Activated T-helper 2 cell treated with anti-CD3 and anti-CD28 coated beads, Interferon-gamma antibody, Interleukin-2, Interleukin-4, amounts not matched to agents 10 μg/mL and 5 μg/mL and 100 μg/mL, durations not matched to agents 14 hours and 24 hours and 36 hours (primary cell): ENCODE data around the gene PRKCZ. TPM values are rescaled to one million over a fixed set of nuclear protein-coding genes. Genes with fewer than 3 reads are reported as not detected.

Source experiments
- DNase-seq: peaks from one replicate; pipeline ENCODE4 v3.0.0; 2021; ENCODE audit warnings: low spot score
- H3K27ac Mint-ChIP-seq: one replicate; pipeline ENCODE4 v1.8.0; 2021; ENCODE audit warnings: mixed read lengths
- H3K27me3 Mint-ChIP-seq: one replicate; pipeline ENCODE4 v1.8.0; 2021; ENCODE audit warnings: low read depth, mixed read lengths
- H3K36me3 Mint-ChIP-seq: one replicate; pipeline ENCODE4 v1.8.0; 2021; ENCODE audit warnings: low read depth, mixed read lengths
- H3K4me1 Mint-ChIP-seq: one replicate; pipeline ENCODE4 v1.8.0; 2021; ENCODE audit warnings: low read depth, mixed read lengths
- H3K4me3 Mint-ChIP-seq: one replicate; pipeline ENCODE4 v1.8.0; 2021; ENCODE audit warnings: low read depth, mild to moderate bottlenecking, moderate library complexity, mixed read lengths
- H3K9me3 Mint-ChIP-seq: one replicate; pipeline ENCODE4 v1.8.0; 2021; ENCODE audit warnings: mixed read lengths
- intact Hi-C: fragments of 100-400 bp; cut with micrococcal nuclease; formaldehyde crosslinking; loops from one replicate; pipeline ENCODE4 v1.15.1; 2023
- total RNA-seq: library from RNA; stranded (reverse); gene quantifications from 2 replicates; pipeline ENCODE4 v1.2.3, GENCODE V29; 2022

PRKCZ gene
- total RNA-seq, 1 donor from 2014 or later, result 3.6 TPM

DNA sequence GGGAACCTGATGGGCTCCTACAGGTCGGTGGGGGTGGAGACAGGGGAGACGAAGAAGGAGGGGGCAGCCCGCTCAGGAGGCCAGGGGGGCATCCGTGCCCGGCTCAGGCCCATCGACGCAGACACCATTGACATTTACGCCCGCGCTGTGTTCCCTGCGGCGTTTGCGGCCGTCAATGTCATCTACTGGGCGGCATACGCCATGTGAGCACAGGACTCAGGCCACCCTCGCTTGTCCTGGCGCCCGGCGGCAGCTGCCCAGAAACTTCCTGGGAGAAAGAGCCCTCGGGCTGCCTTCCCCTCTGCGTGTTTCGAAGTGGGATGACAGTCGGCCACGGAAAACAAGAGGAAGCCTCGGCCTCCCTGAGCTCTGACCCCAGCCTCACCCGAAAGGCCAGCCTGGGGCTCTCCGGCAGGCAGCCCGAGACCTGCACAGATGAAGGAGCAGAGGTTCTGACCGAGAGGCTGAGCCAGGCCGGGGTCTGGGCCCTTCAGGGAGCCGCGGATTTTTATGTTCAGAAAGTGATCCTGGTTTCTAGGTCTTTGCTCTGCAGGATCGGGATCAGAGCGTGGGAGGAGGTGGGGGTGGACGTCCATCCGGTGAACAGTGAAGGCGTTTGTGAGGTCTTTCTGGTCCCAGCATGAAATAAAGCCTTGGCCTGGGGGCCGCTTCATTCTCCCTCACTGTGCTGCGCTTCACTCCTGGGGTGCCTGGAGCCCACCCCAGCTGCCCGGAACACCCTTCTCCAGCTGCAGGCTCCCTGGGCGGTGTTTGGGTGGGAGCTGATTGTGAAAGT is 19.9 kb upstream of the PRKCZ start:
- Mint-ChIP-seq H3K36me3 (no peaks in the 10 kb centered on the region), H3K4me3 (no peak overlapping the region), H3K27me3 (no peaks in the 10 kb centered on the region), H3K27ac (no peak overlapping the region), H3K9me3 (no peaks in the 10 kb centered on the region), H3K4me1 (no peaks in the 10 kb centered on the region)
- intact Hi-C loops, result no loop called here
- no peak for DNase-seq

DNA sequence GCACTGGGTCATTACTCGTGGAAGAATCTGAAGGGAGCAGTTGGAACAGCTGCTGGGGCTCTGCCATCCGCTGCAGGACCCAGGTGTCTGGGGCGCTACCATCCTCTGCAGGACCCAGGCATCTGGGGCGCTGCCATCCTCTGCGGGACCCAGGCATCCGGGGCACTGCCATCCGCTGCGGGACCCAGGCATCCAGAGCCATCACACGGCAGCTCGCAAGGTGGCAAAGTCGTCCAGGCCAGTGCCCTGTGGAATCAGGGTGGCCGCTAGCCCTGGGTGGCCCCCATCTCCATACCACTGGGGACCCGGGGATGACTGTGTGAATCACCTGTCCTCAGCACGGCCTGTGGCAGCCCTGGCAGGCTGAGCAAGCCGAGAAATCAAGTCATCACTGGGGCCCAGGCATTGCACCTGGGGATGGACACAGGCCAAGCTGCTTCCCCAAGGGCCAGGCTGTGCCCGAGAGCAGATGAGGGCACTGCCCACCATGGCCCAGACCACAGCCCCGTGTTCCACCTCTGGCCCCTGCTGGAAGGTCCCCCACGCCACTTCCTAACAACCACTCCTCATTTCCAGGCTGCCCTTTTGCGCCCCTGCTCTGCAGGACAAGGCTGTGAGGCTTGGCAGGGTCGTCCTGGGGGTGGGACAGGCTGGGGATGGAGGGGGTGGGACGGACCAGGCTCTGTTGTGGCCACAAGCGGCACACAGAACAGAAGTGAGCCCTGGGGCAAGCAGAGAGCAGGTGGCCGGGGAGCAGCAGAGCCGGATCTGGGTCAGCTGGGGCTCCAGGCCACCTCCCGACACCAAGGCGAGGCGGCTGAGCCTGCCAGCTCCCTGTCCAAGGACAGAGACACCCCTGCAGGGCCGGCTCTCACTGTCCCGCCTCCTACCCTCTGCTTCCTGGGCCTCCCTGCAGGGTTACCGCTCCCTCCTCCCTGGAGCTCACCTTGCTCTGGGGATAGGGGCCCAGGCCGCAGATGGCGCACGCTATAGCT is 18.4 kb upstream of the PRKCZ start:
- no peak overlapping the region for H3K27ac Mint-ChIP-seq
- H3K27me3 Mint-ChIP-seq, result no peaks in the 10 kb centered on the region
- no peaks in the 10 kb centered on the region for H3K9me3 Mint-ChIP-seq
- no peaks in the 10 kb centered on the region for H3K36me3 Mint-ChIP-seq
- no peak for DNase-seq
- H3K4me3 Mint-ChIP-seq, result no peak overlapping the region
- intact Hi-C loops, result no loop called here
- no peaks in the 10 kb centered on the region for H3K4me1 Mint-ChIP-seq

DNA sequence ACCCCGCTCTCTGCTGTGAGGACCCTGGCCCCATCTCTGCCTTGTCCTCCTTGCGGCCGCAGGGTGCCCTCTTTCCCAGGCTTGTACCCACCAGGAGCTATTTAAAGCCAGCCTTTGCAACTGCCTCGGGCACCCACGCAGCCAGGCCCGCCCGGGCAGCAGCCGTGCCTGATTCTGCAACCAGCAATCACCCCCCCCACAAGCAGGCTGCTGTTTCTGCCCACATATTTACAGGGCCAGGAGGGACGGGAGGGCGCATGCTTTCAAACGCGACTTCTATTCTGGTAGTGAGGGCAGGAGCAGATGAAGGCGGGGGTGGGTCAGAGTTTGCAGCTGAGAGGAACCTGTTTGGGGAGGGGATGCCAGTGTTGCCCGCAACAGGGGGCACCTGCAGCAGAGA is 17.5 kb upstream of the PRKCZ start:
- H3K4me3 Mint-ChIP-seq, result no peak overlapping the region
- no peaks in the 10 kb centered on the region for H3K9me3 Mint-ChIP-seq
- intact Hi-C loops, result no loop called here
- no peaks in the 10 kb centered on the region for H3K27me3 Mint-ChIP-seq
- no peak overlapping the region for H3K27ac Mint-ChIP-seq
- H3K4me1 Mint-ChIP-seq, result no peaks in the 10 kb centered on the region
- DNase-seq, result no peak
- no peaks in the 10 kb centered on the region for H3K36me3 Mint-ChIP-seq

DNA sequence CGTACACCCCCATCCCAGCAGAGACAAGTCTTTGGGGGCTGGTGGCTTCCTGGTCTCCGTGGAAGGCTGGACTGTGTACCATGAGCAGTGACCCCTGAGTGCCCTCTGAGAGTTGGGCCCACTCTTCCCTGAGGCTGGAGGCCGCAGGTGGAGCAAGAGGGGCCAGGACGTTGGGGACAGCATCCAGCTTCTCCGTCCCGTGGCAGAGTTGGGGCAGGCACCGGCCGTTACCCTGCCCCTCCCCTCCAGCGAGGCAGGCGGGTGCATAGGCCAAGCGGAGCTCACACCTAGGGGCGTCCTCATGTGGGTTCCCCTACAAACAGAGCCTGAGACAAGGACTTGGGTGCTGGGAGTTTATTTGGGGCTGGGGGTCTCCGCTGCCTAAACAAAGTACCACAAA is 17.0 kb upstream of the PRKCZ start:
- Mint-ChIP-seq H3K9me3 (no peaks in the 10 kb centered on the region), H3K27me3 (no peaks in the 10 kb centered on the region), H3K4me3 (no peak overlapping the region), H3K27ac (no peak overlapping the region), H3K4me1 (no peaks in the 10 kb centered on the region), H3K36me3 (no peaks in the 10 kb centered on the region)
- intact Hi-C loops, result no loop called here
- DNase-seq, result no peak

DNA sequence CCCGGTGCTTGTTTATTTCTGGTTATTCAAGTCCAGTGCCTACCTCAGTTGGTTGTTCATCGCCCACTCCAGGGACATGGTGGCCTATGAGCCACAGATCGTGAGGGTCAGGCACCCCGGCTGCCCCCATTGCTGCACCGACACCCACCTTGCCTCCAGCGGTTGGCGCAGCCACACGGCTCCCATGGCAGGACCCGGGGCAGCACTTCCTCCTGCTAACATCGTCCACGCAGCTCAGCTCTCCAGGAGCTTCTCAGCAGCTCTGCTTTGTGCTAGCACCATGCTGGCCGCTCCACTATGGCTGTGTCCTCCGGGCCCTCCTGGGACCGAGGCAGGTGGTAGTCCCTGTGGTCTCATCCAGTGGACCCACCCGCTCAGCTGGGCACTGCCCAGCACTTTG is 13.9 kb upstream of the PRKCZ start:
- DNase-seq, result no peak
- H3K27ac Mint-ChIP-seq, result no peak overlapping the region
- H3K9me3 Mint-ChIP-seq, result no peaks in the 10 kb centered on the region
- intact Hi-C loops, result no loop called here
- H3K36me3 Mint-ChIP-seq, result no peaks in the 10 kb centered on the region
- no peaks in the 10 kb centered on the region for H3K4me1 Mint-ChIP-seq
- no peak overlapping the region for H3K4me3 Mint-ChIP-seq
- no peaks in the 10 kb centered on the region for H3K27me3 Mint-ChIP-seq

DNA sequence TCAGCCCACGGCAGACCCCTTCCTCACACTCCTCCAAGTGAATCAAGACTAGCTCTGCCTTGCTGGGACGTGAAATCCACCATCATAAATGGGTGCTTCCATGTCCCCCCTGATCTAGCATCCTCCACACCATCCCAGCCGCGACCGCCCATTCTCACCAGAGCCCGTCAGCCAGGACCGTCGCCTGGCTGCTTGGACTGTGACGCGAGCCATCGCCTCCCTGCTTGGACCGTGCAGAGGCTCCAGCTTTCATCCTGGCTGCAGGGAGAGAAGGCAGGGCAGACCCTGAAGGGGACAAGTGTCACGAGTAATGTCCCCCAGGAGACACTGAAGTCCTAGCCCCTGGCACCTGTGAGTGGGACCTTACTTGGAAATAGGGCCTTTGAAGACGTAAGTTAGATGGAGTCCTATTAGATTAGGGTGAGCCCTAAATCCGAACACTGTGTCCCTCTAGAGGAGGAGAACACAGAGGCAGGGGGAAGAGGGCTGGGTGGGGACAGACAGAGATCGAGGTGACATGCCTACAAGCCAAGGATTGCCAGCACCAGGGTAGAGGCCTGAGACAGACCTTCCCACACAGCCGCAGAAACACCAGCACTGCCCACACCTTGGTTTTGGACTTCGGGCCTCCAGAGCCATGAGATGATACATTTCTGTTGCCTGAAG is 12.8 kb upstream of the PRKCZ start:
- H3K4me1 Mint-ChIP-seq, result no peaks in the 10 kb centered on the region

DNA sequence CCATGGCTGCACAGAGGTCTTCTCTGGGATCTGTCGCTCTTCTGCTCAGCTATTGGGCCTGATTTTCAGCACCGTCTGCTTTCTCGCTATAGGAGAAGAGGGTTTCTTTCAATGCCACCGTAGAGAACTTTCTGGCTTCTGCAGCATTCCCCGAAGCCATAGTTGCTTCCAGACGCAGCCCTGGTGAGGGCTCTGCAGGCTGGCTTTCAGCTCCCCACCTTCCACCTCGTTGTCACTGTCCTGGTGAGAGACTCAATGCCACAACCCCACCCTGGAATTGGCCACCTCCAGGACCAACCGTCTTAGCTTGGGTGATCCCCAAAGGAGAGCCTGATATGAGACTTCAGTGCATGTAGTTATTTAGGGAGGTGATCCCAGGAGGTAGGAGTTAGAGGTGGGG is 12.0 kb upstream of the PRKCZ start:
- Mint-ChIP-seq H3K27ac (no peak overlapping the region), H3K27me3 (no peaks in the 10 kb centered on the region), H3K36me3 (no peaks in the 10 kb centered on the region), H3K4me1 (no peaks in the 10 kb centered on the region), H3K4me3 (no peak overlapping the region), H3K9me3 (no peaks in the 10 kb centered on the region)
- intact Hi-C loops, result no loop called here
- no peak for DNase-seq

More for the DNA sequence above, 12.8 kb upstream of the PRKCZ start:
- intact Hi-C loops, result no loop called here
- DNase-seq, result no peak
- H3K36me3 Mint-ChIP-seq, result no peaks in the 10 kb centered on the region
- no peaks in the 10 kb centered on the region for H3K27me3 Mint-ChIP-seq
- no peaks in the 10 kb centered on the region for H3K9me3 Mint-ChIP-seq
- H3K4me3 Mint-ChIP-seq, result no peak overlapping the region
- no peak overlapping the region for H3K27ac Mint-ChIP-seq

DNA sequence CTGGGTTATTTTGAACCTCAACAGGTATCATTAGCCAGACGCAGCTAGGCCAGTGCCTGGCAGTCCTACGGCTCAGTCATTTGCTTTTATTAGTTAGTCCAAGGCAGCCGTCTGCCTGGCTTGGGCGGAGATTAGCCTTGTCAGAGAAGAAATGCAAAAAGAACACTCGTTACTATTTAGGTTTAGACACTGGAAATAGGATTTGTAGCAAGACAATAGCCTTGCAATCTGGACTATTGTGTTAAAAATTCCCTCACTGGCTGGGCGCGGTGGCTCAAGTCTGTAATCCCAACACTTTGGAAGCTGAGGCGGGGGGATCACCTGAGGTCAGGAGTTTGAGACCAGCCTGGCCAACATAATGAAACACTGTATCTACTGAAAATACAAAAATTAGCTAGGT is 11.0 kb upstream of the PRKCZ start:
- Mint-ChIP-seq H3K27ac (no peak overlapping the region), H3K4me3 (no peak overlapping the region), H3K9me3 (no peaks in the 10 kb centered on the region), H3K36me3 (no peaks in the 10 kb centered on the region), H3K4me1 (no peaks in the 10 kb centered on the region), H3K27me3 (peaks cover 4% of the 10 kb centered on the region)
- intact Hi-C loops, result no loop called here
- no peak for DNase-seq

DNA sequence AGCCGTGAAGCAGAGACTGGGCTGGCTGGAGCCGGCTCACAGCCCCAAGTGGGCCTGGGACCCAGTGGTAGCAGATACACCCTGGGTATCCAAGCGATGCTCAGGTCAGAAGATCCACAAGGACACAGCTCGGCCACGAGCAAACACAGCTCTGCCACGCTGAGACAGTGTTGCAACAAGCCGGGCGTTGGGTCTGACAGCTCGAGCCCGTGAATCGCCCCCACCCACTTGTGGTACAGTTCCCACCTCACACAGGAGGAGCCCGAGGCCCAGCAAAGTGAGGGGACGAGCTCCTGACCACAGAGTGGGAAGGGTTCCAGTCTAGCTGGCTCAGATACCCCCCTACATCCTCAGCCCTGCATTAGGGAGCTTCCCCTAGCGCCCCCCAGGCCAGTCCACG is 8.9 kb upstream of the PRKCZ start:
- peaks cover 10% of the 10 kb centered on the region for H3K27me3 Mint-ChIP-seq
- no peaks in the 10 kb centered on the region for H3K9me3 Mint-ChIP-seq
- H3K27ac Mint-ChIP-seq, result no peak overlapping the region
- H3K4me1 Mint-ChIP-seq, result peaks cover 4% of the 10 kb centered on the region
- no peak for DNase-seq
- intact Hi-C loops, result no loop called here
- H3K4me3 Mint-ChIP-seq, result no peak overlapping the region
- no peaks in the 10 kb centered on the region for H3K36me3 Mint-ChIP-seq

DNA sequence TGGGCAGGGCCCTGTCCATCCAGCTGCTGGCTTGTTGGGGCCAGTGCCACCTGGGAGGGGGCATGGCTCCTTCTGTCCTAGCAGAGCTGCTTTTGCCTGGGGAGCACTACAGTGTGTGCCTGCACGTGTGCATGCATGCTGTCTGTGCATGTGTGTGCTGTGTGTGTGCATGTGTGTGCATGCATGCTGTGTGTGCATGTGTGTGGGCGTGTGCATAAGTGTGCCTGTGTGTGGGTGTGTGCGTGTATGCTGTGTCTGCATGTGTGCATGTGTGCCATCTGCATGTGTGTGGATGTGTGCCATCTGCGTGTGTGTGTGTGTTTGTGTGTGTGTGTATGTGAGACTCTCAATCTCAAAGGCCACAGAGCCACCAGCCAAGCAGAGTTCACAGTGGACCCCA is 8.3 kb upstream of the PRKCZ start:
- Mint-ChIP-seq H3K36me3 (no peaks in the 10 kb centered on the region), H3K4me3 (no peak overlapping the region), H3K4me1 (peaks cover 4% of the 10 kb centered on the region), H3K27ac (no peak overlapping the region), H3K27me3 (peaks cover 10% of the 10 kb centered on the region), H3K9me3 (no peaks in the 10 kb centered on the region)
- intact Hi-C loops, result no loop called here
- DNase-seq, result no peak

DNA sequence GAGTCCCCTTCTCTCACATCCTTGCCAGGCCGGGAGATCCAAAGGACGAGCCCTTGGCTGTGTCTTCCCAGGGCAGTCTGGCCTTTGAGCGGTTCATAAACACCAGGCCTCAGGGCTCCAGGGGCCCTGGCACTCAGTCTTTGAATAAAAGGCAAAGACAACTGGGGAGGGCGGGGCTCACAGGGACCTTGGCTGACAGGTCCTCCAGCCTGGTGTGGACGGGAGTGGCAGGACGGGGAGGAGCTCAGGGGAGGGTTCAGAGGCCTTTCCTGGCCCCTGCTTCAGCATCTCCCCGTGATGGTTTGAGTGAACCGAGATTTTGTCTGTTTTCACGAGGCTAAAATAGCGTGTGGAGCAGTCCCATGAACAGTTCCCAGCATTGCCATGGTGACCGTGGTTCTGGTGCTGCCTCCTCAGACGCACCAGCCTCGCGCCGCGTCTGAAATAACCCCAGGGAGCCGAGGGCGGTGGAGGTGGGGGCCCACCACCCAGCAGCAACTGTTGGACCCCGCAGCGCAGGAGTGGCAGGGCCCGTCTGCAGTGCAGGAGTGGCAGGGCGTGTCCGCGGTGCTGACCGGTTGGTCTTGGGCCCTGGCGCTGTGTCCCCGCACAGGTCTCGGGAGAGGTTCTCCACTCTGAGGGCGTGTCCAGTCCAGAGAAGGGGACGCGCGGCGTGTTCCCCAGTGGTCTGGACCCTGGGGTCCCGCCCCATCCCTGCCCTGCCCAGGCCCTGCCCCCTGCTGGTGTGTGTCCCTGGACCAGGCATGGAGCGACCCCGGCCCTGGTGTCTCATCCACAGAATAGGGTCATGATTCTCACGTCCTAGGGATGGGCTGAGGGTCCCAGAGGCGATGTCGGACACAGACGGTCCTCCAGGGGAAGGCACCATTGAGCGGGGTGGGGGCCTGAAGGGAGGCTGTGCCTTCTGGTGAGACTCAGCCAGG is 7.1 kb upstream of the PRKCZ start:
- Mint-ChIP-seq H3K27ac (no peak overlapping the region), H3K9me3 (no peaks in the 10 kb centered on the region), H3K4me3 (no peak overlapping the region), H3K27me3 (peaks cover 13% of the 10 kb centered on the region), H3K4me1 (peaks cover 4% of the 10 kb centered on the region), H3K36me3 (no peaks in the 10 kb centered on the region)
- DNase-seq, result no peak
- intact Hi-C loops, result no loop called here

DNA sequence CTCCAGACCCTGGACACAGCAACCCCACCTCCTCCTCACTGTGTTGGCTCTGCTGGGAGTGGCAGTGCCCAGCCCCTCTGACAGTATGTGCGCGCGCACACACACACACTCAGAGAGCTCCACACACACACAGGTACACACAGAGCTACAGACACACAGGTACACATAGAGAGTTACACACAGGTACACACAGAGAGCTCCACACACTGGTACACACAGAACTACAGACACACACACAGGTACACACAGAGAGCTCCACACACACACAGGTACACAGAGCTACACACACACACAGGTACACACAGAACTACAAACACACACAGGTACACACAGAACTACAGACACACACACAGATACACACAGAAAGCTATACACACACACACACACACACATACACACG is 6.3 kb upstream of the PRKCZ start:
- no peak overlapping the region for H3K4me3 Mint-ChIP-seq
- H3K9me3 Mint-ChIP-seq, result no peaks in the 10 kb centered on the region
- H3K27ac Mint-ChIP-seq, result no peak overlapping the region
- H3K27me3 Mint-ChIP-seq, result peaks cover 21% of the 10 kb centered on the region
- H3K4me1 Mint-ChIP-seq, result peaks cover 4% of the 10 kb centered on the region
- H3K36me3 Mint-ChIP-seq, result no peaks in the 10 kb centered on the region
- intact Hi-C loops, result loop anchor here (2.0 kb wide), 1 partner anchor 83 kb away; no protein-coding TSS in a partner anchor
- no peak for DNase-seq
